GM10248 (cell line): ENCODE results near the gene PHLPP1.

ENCODE experiments used
- CTCF ChIA-PET: fragments of 300-600 bp; sonication (Branson Sonifier 250); formaldehyde crosslinking; extraction: SDS; loops from one replicate; lab custom pipeline; 2021; ENCODE audit warnings: antibody characterized with exemption; lab: Yijun Ruan, JAX
- POLR2A ChIA-PET: fragments of 350-650 bp; sonication (Branson Sonifier 250); formaldehyde crosslinking; extraction: SDS; loops from one replicate; lab custom pipeline; 2020; ENCODE audit warnings: antibody characterized with exemption; lab: Yijun Ruan, JAX
- DNase-seq: peaks from one replicate; pipeline ENCODE4 v3.0.0; 2012; ENCODE audit errors: extremely low spot score
- CTCF ChIP-seq: IDR thresholded peaks from 2 replicates; pipeline ENCODE4 v1.5.1; 2012; ENCODE audit warnings: mild to moderate bottlenecking, low read depth; ENCODE audit errors: extremely low read depth, missing control alignments, control extremely low read depth

PHLPP1 gene

GRCh38 chr18:62991959-62992358 is 276.6 kb downstream of the PHLPP1 start:
- ChIA-PET POLR2A (no interaction called here), CTCF (no interaction called here)
- TF ChIP-seq CTCF = no peak
- no peak for DNase-seq

GRCh38 chr18:62992877-62993365 is 277.6 kb downstream of the PHLPP1 start:
- TF ChIP-seq CTCF = no peak
- no peak for DNase-seq
- CTCF ChIA-PET = interaction anchor here (0.9 to 2.8 kb wide), 4 partner anchors 10 to 279 kb away, joined by 3 to 17 read pairs (median 4); no protein-coding TSS in a partner anchor
- POLR2A ChIA-PET = interaction anchor here (0.8 kb wide), 1 partner anchor 65 kb away, joined by 3 read pairs; no protein-coding TSS in a partner anchor

- no peak for DNase-seq
- ChIA-PET POLR2A (no interaction called here), CTCF (interaction anchor here (1.2 kb wide), 3 partner anchors 8 to 14 kb away, joined by 3 to 4 read pairs (median 3); no protein-coding TSS in a partner anchor)
- TF ChIP-seq CTCF = no peak
Measured at GRCh38 chr18:62996566-62996965, 281.2 kb downstream of the PHLPP1 start.

GRCh38 chr18:62997076-62997475 is 281.7 kb downstream of the PHLPP1 start:
- no peak for TF ChIP-seq CTCF
- no peak for DNase-seq
- CTCF ChIA-PET = interaction anchor here (1.2 kb wide), 1 partner anchor 14 kb away, joined by 4 read pairs; no protein-coding TSS in a partner anchor
- POLR2A ChIA-PET = no interaction called here

GRCh38 chr18:62998443-62998842 is 283.1 kb downstream of the PHLPP1 start:
- ChIA-PET POLR2A (no interaction called here), CTCF (interaction anchor here (1.0 to 2.7 kb wide), 5 partner anchors 16 to 414 kb away, joined by 4 to 9 read pairs (median 5); no protein-coding TSS in a partner anchor)
- no peak for TF ChIP-seq CTCF
- no peak for DNase-seq

- ChIA-PET POLR2A (interaction anchor here (0.5 kb wide), 1 partner anchor 204 kb away, joined by 5 read pairs; no protein-coding TSS in a partner anchor), CTCF (interaction anchor here (0.9 to 2.7 kb wide), 5 partner anchors 16 to 415 kb away, joined by 3 to 9 read pairs (median 5); no protein-coding TSS in a partner anchor)
- no peak for TF ChIP-seq CTCF
- no peak for DNase-seq
Measured at GRCh38 chr18:62999392-62999791, 284.1 kb downstream of the PHLPP1 start.
